K562 (cell line): ENCODE measurements around the gene SLC30A1. TPM values are rescaled to one million over a fixed set of nuclear protein-coding genes. Genes with fewer than 3 reads are reported as not detected.

Experiments
- CBX1 ChIP-seq: sonication (generic); IDR thresholded peaks from 2 replicates; pipeline ENCODE4 v1.6.1; 2016; ENCODE audit warnings: antibody characterized with exemption, low read depth, mild to moderate bottlenecking
- CEBPB ChIP-seq: fragments of 450-650 bp; IDR thresholded peaks from 2 replicates; pipeline ENCODE4 v1.6.1; 2016; ENCODE audit warnings: missing genetic modification characterization, missing compliant biosample characterization
- GATA2 ChIP-seq: sonication (generic); formaldehyde crosslinking; IDR thresholded peaks from 2 replicates; pipeline ENCODE4 v1.4.0; 2020; ENCODE audit warnings: mild to moderate bottlenecking, missing genetic modification reagents
- MLLT1 ChIP-seq, 2 experiments: fragments of 450-650 bp; IDR thresholded peaks; 2 replicates each; pipeline ENCODE4 v1.6.1; 2016
- PHB ChIP-seq: fragments of 250-450 bp; sonication (Bioruptor Pico); IDR thresholded peaks from 2 replicates; pipeline ENCODE4 v1.5.0; 2021
- POLR2AphosphoS5 ChIP-seq: IDR thresholded peaks from 2 replicates; pipeline ENCODE4 v1.6.1; 2011; ENCODE audit warnings: mild to moderate bottlenecking, low read depth, low read length, moderate library complexity; ENCODE audit not compliant: control insufficient read depth, insufficient read depth
- PPARD ChIP-seq: fragments of 250-450 bp; sonication (Bioruptor Pico); IDR thresholded peaks from 2 replicates; pipeline ENCODE4 v1.8.0; 2022; ENCODE audit warnings: inconsistent platforms, mild to moderate bottlenecking, moderate library complexity
- PYGO2 ChIP-seq: fragments of 450-650 bp; IDR thresholded peaks from 2 replicates; pipeline ENCODE4 v1.6.1; 2016; ENCODE audit warnings: mild to moderate bottlenecking, missing genetic modification characterization, moderate library complexity, missing compliant biosample characterization
- ZKSCAN3 ChIP-seq: fragments of 250-450 bp; sonication (Bioruptor Pico); IDR thresholded peaks from 2 replicates; pipeline ENCODE4 v1.4.0; 2020
- ZNF140 ChIP-seq: fragments of 250-450 bp; sonication (Bioruptor Pico); IDR thresholded peaks from 2 replicates; pipeline ENCODE4 v1.8.0; 2021; ENCODE audit warnings: moderate library complexity, mild to moderate bottlenecking, inconsistent platforms
- ZNF316 ChIP-seq: fragments of 450-650 bp; IDR thresholded peaks from 2 replicates; pipeline ENCODE4 v1.6.1; 2016
- ZNF589 ChIP-seq: fragments of 200-800 bp; sonication (Bioruptor generic); IDR thresholded peaks from 2 replicates; pipeline ENCODE4 v1.6.1; 2016; ENCODE audit warnings: low read depth, missing genetic modification characterization, missing compliant biosample characterization
- polyA plus RNA-seq, 8 experiments: library from polyadenylated mRNA; depleted of rRNA in 4 of 8; stranded (reverse) in 5 of 8; unstranded in 3 of 8; fragments of >200 nt; fragmentation: Nextera tagmentation in 2 of 8; fragmentation: Illumina TruSeq in 1 of 8; extraction: Ambion mirVana in 2 of 8; extraction: Trizol in 1 of 8; gene quantifications; 2 replicates each; pipeline versions ENCODE4 v1.2.1 to v1.2.3, GENCODE V29; 2011 to 2014; ENCODE audit warnings: inconsistent platforms in 1 of 8, missing spikeins in 1 of 8
- total RNA-seq, 7 experiments: library from RNA; depleted of rRNA in 6 of 7; stranded (reverse); fragments of >200 nt in 6 of 7; fragmentation: Illumina TruSeq in 2 of 7; extraction: Trizol in 2 of 7; gene quantifications; 2 replicates each; pipeline versions ENCODE4 v1.2.1 to v1.2.3, GENCODE V29; 2011 to 2021; ENCODE audit warnings: low replicate concordance in 1 of 7
- TF ChIP-seq, protein P1 (sequence below): fragments of 250-450 bp; sonication (Bioruptor Pico); IDR thresholded peaks from 2 replicates; pipeline ENCODE4 v1.8.0; 2021; ENCODE audit warnings: moderate library complexity, mild to moderate bottlenecking, inconsistent platforms
- TF ChIP-seq, protein P2 (sequence below): fragments of 250-450 bp; sonication (Bioruptor Pico); IDR thresholded peaks from 2 replicates; pipeline ENCODE4 v1.8.0; 2022; ENCODE audit warnings: moderate library complexity, mild to moderate bottlenecking, inconsistent platforms

Gene SLC30A1
- total and polyA plus RNA-seq, 9 of the 15 experiments (the other 6 are each of a cell fraction or from before 2014, with no cell fraction given), result 4.1 to 14.4 (median 6.6) TPM

DNA sequence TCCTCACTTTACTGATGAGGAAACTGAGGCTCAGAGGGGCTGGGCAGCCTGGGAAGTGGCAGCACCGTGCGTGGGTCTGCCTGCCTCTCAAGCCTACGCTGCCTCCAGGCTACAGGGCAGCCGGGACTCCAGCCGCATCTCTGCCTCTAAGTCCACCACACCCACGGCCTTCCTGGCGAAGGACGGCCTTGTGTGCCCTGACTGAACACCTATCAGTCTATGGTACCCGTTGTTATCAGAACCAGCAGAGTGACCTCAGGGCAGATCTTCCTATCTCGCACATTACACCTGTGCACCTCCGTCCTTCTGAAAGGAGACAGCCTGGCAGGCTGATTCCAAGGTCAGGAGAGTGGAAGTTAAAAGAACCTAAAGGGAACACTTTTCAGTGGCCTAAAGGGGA, 35.7 kb upstream of the SLC30A1 start (continued):
- TF ChIP-seq, protein P1, sequence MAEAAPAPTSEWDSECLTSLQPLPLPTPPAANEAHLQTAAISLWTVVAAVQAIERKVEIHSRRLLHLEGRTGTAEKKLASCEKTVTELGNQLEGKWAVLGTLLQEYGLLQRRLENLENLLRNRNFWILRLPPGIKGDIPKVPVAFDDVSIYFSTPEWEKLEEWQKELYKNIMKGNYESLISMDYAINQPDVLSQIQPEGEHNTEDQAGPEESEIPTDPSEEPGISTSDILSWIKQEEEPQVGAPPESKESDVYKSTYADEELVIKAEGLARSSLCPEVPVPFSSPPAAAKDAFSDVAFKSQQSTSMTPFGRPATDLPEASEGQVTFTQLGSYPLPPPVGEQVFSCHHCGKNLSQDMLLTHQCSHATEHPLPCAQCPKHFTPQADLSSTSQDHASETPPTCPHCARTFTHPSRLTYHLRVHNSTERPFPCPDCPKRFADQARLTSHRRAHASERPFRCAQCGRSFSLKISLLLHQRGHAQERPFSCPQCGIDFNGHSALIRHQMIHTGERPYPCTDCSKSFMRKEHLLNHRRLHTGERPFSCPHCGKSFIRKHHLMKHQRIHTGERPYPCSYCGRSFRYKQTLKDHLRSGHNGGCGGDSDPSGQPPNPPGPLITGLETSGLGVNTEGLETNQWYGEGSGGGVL, result no peak
- TF ChIP-seq ZNF316 (no peak), PPARD (CRISPR knock-in tag) (no peak), ZKSCAN3 (CRISPR knock-in tag) (no peak), ZNF589 (no peak), PHB (CRISPR knock-in tag) (no peak), PYGO2 (tag) (no peak), GATA2 (no peak), CEBPB (tag) (no peak), MLLT1 (IDR thresholded peaks at IDR 0.05) (no peak), ZNF140 (CRISPR knock-in tag) (no peak), CBX1 (no peak), POLR2AphosphoS5 (peak; percentile 56; the same call in 1 of the 2 replicates)
- TF ChIP-seq, protein P2, sequence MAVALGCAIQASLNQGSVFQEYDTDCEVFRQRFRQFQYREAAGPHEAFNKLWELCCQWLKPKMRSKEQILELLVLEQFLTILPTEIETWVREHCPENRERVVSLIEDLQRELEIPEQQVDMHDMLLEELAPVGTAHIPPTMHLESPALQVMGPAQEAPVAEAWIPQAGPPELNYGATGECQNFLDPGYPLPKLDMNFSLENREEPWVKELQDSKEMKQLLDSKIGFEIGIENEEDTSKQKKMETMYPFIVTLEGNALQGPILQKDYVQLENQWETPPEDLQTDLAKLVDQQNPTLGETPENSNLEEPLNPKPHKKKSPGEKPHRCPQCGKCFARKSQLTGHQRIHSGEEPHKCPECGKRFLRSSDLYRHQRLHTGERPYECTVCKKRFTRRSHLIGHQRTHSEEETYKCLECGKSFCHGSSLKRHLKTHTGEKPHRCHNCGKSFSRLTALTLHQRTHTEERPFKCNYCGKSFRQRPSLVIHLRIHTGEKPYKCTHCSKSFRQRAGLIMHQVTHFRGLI (CRISPR knock-in tag), result no peak
